Activated CD8-positive, alpha-beta memory T cell treated with anti-CD3 and anti-CD28 coated beads, Interleukin-2, amount 50 U/mL, for 24 hours (primary cell): Measurements from ENCODE around the gene TRIM73.
"Not testable (repeated sequence)": the region's sequence is repeated elsewhere in the genome, so short reads cannot be mapped to it uniquely, and the experiment has no call there.

Experiments
- DNase-seq: peaks from one replicate; pipeline ENCODE4 v3.0.0-alpha.2; 2020; ENCODE audit errors: extremely low read depth

The TRIM73 gene

GRCh38 chr7:75415829-75416373, 20.5 kb downstream of the TRIM73 start:
- not testable (repeated sequence) for DNase-seq

- DNase-seq, result not testable (repeated sequence)
Measured at GRCh38 chr7:75416787-75417186, 21.4 kb downstream of the TRIM73 start.

- not testable (repeated sequence) for DNase-seq
Measured at GRCh38 chr7:75418292-75418858, 22.9 kb downstream of the TRIM73 start.

GRCh38 chr7:75419210-75419609, 23.8 kb downstream of the TRIM73 start:
- DNase-seq, result not testable (repeated sequence)

- not testable (repeated sequence) for DNase-seq
Measured at GRCh38 chr7:75419693-75420092, 24.3 kb downstream of the TRIM73 start.

GRCh38 chr7:75420152-75420551, 24.7 kb downstream of the TRIM73 start:
- DNase-seq, result not testable (repeated sequence)

- DNase-seq, result not testable (repeated sequence)
Measured at GRCh38 chr7:75421798-75422710, 26.6 kb downstream of the TRIM73 start.

- not testable (repeated sequence) for DNase-seq
Measured at GRCh38 chr7:75423481-75423880, 28.1 kb downstream of the TRIM73 start.

GRCh38 chr7:75439000-75439399, 43.6 kb downstream of the TRIM73 start:
- DNase-seq, result not testable (repeated sequence)

- DNase-seq, result not testable (repeated sequence)
Measured at GRCh38 chr7:75442101-75442464, 46.7 kb downstream of the TRIM73 start.

- not testable (repeated sequence) for DNase-seq
Measured at GRCh38 chr7:75442465-75443111, 47.2 kb downstream of the TRIM73 start.

GRCh38 chr7:75449946-75450345, 54.5 kb downstream of the TRIM73 start:
- not testable (repeated sequence) for DNase-seq

- not testable (repeated sequence) for DNase-seq
Measured at GRCh38 chr7:75452494-75452955, 57.1 kb downstream of the TRIM73 start.
